ENCODE data around the gene CCDC24. TPM values are rescaled to one million over a fixed set of nuclear protein-coding genes. Genes with fewer than 3 reads are reported as not detected.

Gene CCDC24
- total and polyA plus RNA-seq, 9 of the 15 experiments (the other 6 are each of a cell fraction or from before 2014, with no cell fraction given): 0.31 to 4.5 (median 1.5) TPM

DNA sequence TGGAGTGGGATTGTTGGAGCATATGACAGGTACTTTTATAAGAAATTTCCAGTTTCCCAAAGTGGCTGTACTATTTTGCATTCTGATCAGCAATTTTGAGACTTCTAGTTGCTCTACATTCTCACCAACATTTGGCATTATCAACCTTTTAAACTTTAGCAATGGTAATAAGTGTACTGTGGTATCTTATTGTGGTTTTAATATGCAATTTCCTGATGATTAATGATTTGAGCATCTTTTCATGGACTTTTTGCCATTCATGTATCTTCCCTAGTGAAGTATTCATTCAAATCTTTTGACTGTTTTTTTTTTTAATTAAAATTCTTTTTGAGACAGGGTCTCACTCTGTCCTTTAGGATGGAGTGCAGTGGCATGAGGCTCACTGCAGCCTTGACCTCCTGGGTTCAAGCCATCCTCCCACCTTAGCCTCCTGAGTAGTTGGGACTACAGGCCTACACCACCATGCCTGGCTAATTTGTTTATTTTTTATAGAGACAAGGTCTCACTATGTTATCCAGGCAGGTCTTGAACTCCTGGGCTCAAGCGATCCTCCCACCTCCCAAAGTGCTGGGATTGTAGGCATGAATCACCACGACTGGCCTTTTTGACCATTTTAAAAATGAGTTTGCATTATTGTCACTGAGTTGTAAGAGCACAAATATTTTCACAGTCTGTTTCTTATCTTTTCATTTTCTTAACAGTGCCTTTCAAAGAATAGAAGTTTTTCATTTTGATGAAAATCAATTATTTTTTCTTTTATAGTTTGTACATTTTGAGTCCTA lies 47.7 kb downstream of the CCDC24 start (continued):
- TF ChIP-seq, protein P1, sequence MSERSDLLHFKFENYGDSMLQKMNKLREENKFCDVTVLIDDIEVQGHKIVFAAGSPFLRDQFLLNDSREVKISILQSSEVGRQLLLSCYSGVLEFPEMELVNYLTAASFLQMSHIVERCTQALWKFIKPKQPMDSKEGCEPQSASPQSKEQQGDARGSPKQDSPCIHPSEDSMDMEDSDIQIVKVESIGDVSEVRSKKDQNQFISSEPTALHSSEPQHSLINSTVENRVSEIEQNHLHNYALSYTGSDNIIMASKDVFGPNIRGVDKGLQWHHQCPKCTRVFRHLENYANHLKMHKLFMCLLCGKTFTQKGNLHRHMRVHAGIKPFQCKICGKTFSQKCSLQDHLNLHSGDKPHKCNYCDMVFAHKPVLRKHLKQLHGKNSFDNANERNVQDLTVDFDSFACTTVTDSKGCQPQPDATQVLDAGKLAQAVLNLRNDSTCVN (CRISPR knock-in tag; IDR thresholded peaks at IDR 0.05): no peak
- TF ChIP-seq, protein P2, sequence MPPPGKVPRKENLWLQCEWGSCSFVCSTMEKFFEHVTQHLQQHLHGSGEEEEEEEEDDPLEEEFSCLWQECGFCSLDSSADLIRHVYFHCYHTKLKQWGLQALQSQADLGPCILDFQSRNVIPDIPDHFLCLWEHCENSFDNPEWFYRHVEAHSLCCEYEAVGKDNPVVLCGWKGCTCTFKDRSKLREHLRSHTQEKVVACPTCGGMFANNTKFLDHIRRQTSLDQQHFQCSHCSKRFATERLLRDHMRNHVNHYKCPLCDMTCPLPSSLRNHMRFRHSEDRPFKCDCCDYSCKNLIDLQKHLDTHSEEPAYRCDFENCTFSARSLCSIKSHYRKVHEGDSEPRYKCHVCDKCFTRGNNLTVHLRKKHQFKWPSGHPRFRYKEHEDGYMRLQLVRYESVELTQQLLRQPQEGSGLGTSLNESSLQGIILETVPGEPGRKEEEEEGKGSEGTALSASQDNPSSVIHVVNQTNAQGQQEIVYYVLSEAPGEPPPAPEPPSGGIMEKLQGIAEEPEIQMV (tag; conservative IDR thresholded peaks at IDR 0.05; ENCODE audit: low read depth): no peak
- TF ChIP-seq ZNF57 (CRISPR knock-in tag; IDR thresholded peaks at IDR 0.05) (no peak), MAFF (IDR thresholded peaks at IDR 0.05; ENCODE audit: low read length) (peak; percentile 31; the same call in 1 of the 2 replicates), ELF2 (CRISPR knock-in tag; IDR thresholded peaks at IDR 0.05) (no peak), HMG20B (CRISPR knock-in tag; IDR thresholded peaks at IDR 0.05) (no peak), ZNF217 (CRISPR knock-in tag; IDR thresholded peaks at IDR 0.05) (no peak), ESRRA (IDR thresholded peaks at IDR 0.05; ENCODE audit: borderline replicate concordance, low read depth) (no peak), CBFA2T2 (conservative IDR thresholded peaks at IDR 0.05) (peak; percentile 44)
- TF ChIP-seq, protein P3, sequence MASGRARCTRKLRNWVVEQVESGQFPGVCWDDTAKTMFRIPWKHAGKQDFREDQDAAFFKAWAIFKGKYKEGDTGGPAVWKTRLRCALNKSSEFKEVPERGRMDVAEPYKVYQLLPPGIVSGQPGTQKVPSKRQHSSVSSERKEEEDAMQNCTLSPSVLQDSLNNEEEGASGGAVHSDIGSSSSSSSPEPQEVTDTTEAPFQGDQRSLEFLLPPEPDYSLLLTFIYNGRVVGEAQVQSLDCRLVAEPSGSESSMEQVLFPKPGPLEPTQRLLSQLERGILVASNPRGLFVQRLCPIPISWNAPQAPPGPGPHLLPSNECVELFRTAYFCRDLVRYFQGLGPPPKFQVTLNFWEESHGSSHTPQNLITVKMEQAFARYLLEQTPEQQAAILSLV (tag; IDR thresholded peaks at IDR 0.05): no peak
- TF ChIP-seq, protein P4, sequence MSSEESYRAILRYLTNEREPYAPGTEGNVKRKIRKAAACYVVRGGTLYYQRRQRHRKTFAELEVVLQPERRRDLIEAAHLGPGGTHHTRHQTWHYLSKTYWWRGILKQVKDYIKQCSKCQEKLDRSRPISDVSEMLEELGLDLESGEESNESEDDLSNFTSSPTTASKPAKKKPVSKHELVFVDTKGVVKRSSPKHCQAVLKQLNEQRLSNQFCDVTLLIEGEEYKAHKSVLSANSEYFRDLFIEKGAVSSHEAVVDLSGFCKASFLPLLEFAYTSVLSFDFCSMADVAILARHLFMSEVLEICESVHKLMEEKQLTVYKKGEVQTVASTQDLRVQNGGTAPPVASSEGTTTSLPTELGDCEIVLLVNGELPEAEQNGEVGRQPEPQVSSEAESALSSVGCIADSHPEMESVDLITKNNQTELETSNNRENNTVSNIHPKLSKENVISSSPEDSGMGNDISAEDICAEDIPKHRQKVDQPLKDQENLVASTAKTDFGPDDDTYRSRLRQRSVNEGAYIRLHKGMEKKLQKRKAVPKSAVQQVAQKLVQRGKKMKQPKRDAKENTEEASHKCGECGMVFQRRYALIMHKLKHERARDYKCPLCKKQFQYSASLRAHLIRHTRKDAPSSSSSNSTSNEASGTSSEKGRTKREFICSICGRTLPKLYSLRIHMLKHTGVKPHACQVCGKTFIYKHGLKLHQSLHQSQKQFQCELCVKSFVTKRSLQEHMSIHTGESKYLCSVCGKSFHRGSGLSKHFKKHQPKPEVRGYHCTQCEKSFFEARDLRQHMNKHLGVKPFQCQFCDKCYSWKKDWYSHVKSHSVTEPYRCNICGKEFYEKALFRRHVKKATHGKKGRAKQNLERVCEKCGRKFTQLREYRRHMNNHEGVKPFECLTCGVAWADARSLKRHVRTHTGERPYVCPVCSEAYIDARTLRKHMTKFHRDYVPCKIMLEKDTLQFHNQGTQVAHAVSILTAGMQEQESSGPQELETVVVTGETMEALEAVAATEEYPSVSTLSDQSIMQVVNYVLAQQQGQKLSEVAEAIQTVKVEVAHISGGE (CRISPR knock-in tag; IDR thresholded peaks at IDR 0.05): no peak
- TF ChIP-seq, protein P5, sequence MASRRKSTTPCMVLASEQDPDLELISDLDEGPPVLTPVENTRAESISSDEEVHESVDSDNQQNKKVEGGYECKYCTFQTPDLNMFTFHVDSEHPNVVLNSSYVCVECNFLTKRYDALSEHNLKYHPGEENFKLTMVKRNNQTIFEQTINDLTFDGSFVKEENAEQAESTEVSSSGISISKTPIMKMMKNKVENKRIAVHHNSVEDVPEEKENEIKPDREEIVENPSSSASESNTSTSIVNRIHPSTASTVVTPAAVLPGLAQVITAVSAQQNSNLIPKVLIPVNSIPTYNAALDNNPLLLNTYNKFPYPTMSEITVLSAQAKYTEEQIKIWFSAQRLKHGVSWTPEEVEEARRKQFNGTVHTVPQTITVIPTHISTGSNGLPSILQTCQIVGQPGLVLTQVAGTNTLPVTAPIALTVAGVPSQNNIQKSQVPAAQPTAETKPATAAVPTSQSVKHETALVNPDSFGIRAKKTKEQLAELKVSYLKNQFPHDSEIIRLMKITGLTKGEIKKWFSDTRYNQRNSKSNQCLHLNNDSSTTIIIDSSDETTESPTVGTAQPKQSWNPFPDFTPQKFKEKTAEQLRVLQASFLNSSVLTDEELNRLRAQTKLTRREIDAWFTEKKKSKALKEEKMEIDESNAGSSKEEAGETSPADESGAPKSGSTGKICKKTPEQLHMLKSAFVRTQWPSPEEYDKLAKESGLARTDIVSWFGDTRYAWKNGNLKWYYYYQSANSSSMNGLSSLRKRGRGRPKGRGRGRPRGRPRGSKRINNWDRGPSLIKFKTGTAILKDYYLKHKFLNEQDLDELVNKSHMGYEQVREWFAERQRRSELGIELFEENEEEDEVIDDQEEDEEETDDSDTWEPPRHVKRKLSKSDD (conservative IDR thresholded peaks at IDR 0.05; ENCODE audit: low read length): no peak
- TF ChIP-seq, protein P6, sequence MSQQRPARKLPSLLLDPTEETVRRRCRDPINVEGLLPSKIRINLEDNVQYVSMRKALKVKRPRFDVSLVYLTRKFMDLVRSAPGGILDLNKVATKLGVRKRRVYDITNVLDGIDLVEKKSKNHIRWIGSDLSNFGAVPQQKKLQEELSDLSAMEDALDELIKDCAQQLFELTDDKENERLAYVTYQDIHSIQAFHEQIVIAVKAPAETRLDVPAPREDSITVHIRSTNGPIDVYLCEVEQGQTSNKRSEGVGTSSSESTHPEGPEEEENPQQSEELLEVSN (IDR thresholded peaks at IDR 0.05; ENCODE audit: borderline replicate concordance in 1 of 2, extremely low read depth in 1 of 2, insufficient read depth in 1 of 2, insufficient read length in 1 of 2, low read depth in 1 of 2, low read length in 1 of 2, poor library complexity in 1 of 2, severe bottlenecking in 1 of 2): no peak
